Activated CD8-positive, alpha-beta memory T cell treated with anti-CD3 and anti-CD28 coated beads, Interleukin-2, amount 10 ng/mL, durations not matched to agents 7 days and 5 days (primary cell): ENCODE results near the gene PEPD. TPM values are rescaled to one million over a fixed set of nuclear protein-coding genes. Genes with fewer than 3 reads are reported as not detected.
A peak's percentile ranks its signal among the peaks of the same experiment; 100 is the strongest.

Experiments
- ATAC-seq: fragments of 150-1000 bp; cut with Tn5 transposase; one replicate; pipeline ENCODE4 v1.10.0; 2021; ENCODE audit warnings: moderate library complexity
- CTCF ChIA-PET: fragments of 350-600 bp; sonication (Branson Sonifier 250); formaldehyde crosslinking; loops from one replicate; lab custom pipeline; 2021; ENCODE audit warnings: antibody characterized with exemption; lab: Charles Lee
- DNase-seq: peaks from one replicate; pipeline ENCODE4 v3.0.0-alpha.2; 2020
- H3K27ac Mint-ChIP-seq: one replicate; pipeline ENCODE4 v1.8.0; 2021; ENCODE audit warnings: mild to moderate bottlenecking, mixed read lengths
- H3K27me3 Mint-ChIP-seq: one replicate; pipeline ENCODE4 v1.8.0; 2021; ENCODE audit warnings: mixed read lengths
- H3K36me3 Mint-ChIP-seq: one replicate; pipeline ENCODE4 v1.8.0; 2021; ENCODE audit warnings: mild to moderate bottlenecking, mixed read lengths
- H3K4me1 Mint-ChIP-seq: one replicate; pipeline ENCODE4 v1.8.0; 2021; ENCODE audit warnings: mixed read lengths
- H3K4me3 Mint-ChIP-seq: one replicate; pipeline ENCODE4 v1.8.0; 2021; ENCODE audit warnings: mild to moderate bottlenecking, moderate library complexity, mixed read lengths
- H3K9me3 Mint-ChIP-seq: one replicate; pipeline ENCODE4 v1.8.0; 2022; ENCODE audit warnings: low read depth, mixed read lengths
- total RNA-seq, 2 experiments: library from RNA; stranded (reverse); gene quantifications; one replicate each; pipeline ENCODE4 v1.2.3, GENCODE V29; 2021

Gene PEPD
- total RNA-seq, 2 experiments from 2014 or later = 14.9 to 20.3 TPM

- ATAC-seq = no peak
- H3K4me3 Mint-ChIP-seq = no peak overlapping the region
- CTCF ChIA-PET = no interaction called here
- peak; percentile 15 for DNase-seq
- H3K4me1 Mint-ChIP-seq = no peaks in the 10 kb centered on the region
- H3K27ac Mint-ChIP-seq = no peak overlapping the region
- H3K27me3 Mint-ChIP-seq = no peaks in the 10 kb centered on the region
- H3K36me3 Mint-ChIP-seq = no peaks in the 10 kb centered on the region
- no peaks in the 10 kb centered on the region for H3K9me3 Mint-ChIP-seq
These were observed 63.4 kb downstream of the PEPD start for GRCh38 chr19:33458171-33458633.

GRCh38 chr19:33456845-33457220, 64.8 kb downstream of the PEPD start:
- Mint-ChIP-seq H3K27ac (no peak overlapping the region), H3K27me3 (no peaks in the 10 kb centered on the region), H3K9me3 (no peaks in the 10 kb centered on the region), H3K36me3 (no peaks in the 10 kb centered on the region), H3K4me3 (no peak overlapping the region), H3K4me1 (no peaks in the 10 kb centered on the region)
- DNase-seq = no peak
- ATAC-seq = no peak
- CTCF ChIA-PET = no interaction called here

DNA sequence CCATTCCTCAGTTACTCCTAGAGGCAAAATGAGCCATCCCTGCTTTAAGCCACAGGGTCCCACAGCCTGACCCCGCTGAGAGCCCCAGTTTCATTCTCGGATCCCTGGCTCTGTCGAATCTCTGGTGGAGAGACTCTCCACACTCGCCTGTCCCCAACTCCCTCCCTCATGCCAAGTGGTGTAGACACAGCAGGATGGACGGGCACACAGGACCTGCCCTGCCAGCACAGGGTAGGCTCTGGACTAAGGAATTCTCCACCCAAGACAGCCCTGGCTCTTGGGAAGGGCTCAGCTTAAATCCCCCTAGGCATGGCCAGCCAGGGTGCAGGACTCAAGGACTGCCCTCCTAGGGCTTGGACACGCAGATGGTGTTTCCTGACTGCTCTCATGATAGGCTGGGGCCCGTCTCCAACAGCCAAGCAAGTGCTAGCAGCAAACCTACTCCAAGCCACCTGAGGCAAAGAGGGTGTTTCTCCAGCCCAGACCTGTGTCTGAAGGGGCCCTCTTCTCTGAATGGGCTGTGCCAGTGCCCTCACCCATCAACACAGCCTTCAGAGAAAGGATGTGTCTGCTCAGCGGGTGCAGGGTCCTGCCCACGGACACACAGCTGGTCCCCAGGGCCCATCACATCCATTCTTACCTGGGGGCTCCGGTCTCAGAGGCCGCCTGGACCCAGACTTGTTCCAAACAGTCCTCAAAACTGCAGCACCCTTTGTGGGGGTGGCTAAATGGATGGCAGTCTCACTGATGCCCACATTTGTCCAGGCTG, 65.3 kb downstream of the PEPD start:
- Mint-ChIP-seq H3K4me3 (no peak overlapping the region), H3K27me3 (no peaks in the 10 kb centered on the region), H3K36me3 (no peaks in the 10 kb centered on the region), H3K9me3 (no peaks in the 10 kb centered on the region), H3K4me1 (no peaks in the 10 kb centered on the region), H3K27ac (no peak overlapping the region)
- DNase-seq (no peak), ATAC-seq (no peak)
- CTCF ChIA-PET = no interaction called here

- H3K4me3 Mint-ChIP-seq = no peak overlapping the region
- ATAC-seq = no peak
- no peaks in the 10 kb centered on the region for H3K36me3 Mint-ChIP-seq
- no peaks in the 10 kb centered on the region for H3K27me3 Mint-ChIP-seq
- H3K9me3 Mint-ChIP-seq = no peaks in the 10 kb centered on the region
- no peaks in the 10 kb centered on the region for H3K4me1 Mint-ChIP-seq
- no peak for DNase-seq
- H3K27ac Mint-ChIP-seq = no peak overlapping the region
- CTCF ChIA-PET = no interaction called here
These were observed 68.3 kb downstream of the PEPD start for GRCh38 chr19:33453265-33453664.

- H3K27ac Mint-ChIP-seq = no peak overlapping the region
- no peak for ATAC-seq
- H3K4me3 Mint-ChIP-seq = no peak overlapping the region
- no peaks in the 10 kb centered on the region for H3K36me3 Mint-ChIP-seq
- no peaks in the 10 kb centered on the region for H3K27me3 Mint-ChIP-seq
- no peaks in the 10 kb centered on the region for H3K4me1 Mint-ChIP-seq
- DNase-seq = no peak
- H3K9me3 Mint-ChIP-seq = no peaks in the 10 kb centered on the region
- CTCF ChIA-PET = interaction anchor here (1.9 kb wide), 1 partner anchor 20 kb away, joined by 5 read pairs; no protein-coding TSS in a partner anchor
These were observed 70.9 kb downstream of the PEPD start for GRCh38 chr19:33450689-33451088.

DNA sequence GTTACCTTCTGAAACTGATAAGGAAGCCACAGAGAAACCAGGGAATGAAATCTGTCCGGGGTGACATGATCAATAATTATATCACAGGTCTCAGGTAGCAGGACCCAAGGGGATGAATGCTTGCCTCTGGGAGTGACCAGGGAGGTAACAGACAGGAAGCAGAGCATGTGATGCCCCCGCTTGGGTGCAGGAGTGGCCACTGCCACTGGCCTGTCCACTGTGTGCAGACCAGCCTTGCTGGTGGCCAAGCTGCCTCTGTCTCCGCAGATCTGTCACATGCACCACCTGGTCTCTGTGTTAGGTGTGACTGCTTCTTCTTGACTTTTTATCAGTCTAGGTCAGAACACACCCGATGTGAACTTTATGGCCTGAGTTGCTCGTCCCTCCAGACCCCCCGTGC, 71.8 kb downstream of the PEPD start:
- Mint-ChIP-seq H3K27ac (no peak overlapping the region), H3K4me1 (no peaks in the 10 kb centered on the region), H3K9me3 (no peaks in the 10 kb centered on the region), H3K4me3 (no peak overlapping the region), H3K36me3 (no peaks in the 10 kb centered on the region), H3K27me3 (no peaks in the 10 kb centered on the region)
- ATAC-seq (no peak), DNase-seq (no peak)
- CTCF ChIA-PET = no interaction called here

GRCh38 chr19:33448159-33448516, 73.5 kb downstream of the PEPD start:
- CTCF ChIA-PET = interaction anchor here (1.0 to 1.6 kb wide), 2 partner anchors 17 to 330 kb away, joined by 3 to 5 read pairs; no protein-coding TSS in a partner anchor
- H3K9me3 Mint-ChIP-seq = no peaks in the 10 kb centered on the region
- H3K36me3 Mint-ChIP-seq = no peaks in the 10 kb centered on the region
- DNase-seq (no peak), ATAC-seq (no peak)
- H3K4me3 Mint-ChIP-seq = no peak overlapping the region
- no peak overlapping the region for H3K27ac Mint-ChIP-seq
- no peaks in the 10 kb centered on the region for H3K4me1 Mint-ChIP-seq
- H3K27me3 Mint-ChIP-seq = no peaks in the 10 kb centered on the region

- no peak for DNase-seq
- Mint-ChIP-seq H3K27me3 (no peaks in the 10 kb centered on the region), H3K36me3 (no peaks in the 10 kb centered on the region), H3K9me3 (no peaks in the 10 kb centered on the region), H3K4me1 (no peaks in the 10 kb centered on the region), H3K4me3 (no peak overlapping the region), H3K27ac (no peak overlapping the region)
- ATAC-seq = no peak
- CTCF ChIA-PET = interaction anchor here (1.0 to 1.6 kb wide), 2 partner anchors 17 to 330 kb away, joined by 3 to 5 read pairs; no protein-coding TSS in a partner anchor
These were observed 74.0 kb downstream of the PEPD start for GRCh38 chr19:33447336-33448158.

- Mint-ChIP-seq H3K4me3 (no peak overlapping the region), H3K4me1 (peaks cover 2% of the 10 kb centered on the region), H3K9me3 (no peaks in the 10 kb centered on the region), H3K36me3 (no peaks in the 10 kb centered on the region), H3K27me3 (no peaks in the 10 kb centered on the region), H3K27ac (no peak overlapping the region)
- DNase-seq (no peak), ATAC-seq (no peak)
- CTCF ChIA-PET = interaction anchor here (1.5 to 1.6 kb wide), 2 partner anchors 16 kb away, joined by 3 to 5 read pairs; no protein-coding TSS in a partner anchor
These were observed 75.0 kb downstream of the PEPD start for GRCh38 chr19:33446330-33447293.

GRCh38 chr19:33445442-33446329, 75.9 kb downstream of the PEPD start:
- ATAC-seq (no peak), DNase-seq (no peak)
- Mint-ChIP-seq H3K36me3 (no peaks in the 10 kb centered on the region), H3K4me1 (peaks cover 11% of the 10 kb centered on the region), H3K4me3 (no peak overlapping the region), H3K27me3 (no peaks in the 10 kb centered on the region), H3K9me3 (no peaks in the 10 kb centered on the region), H3K27ac (no peak overlapping the region)
- CTCF ChIA-PET = interaction anchor here (1.5 kb wide), 1 partner anchor 15 kb away, joined by 3 read pairs; no protein-coding TSS in a partner anchor

DNA sequence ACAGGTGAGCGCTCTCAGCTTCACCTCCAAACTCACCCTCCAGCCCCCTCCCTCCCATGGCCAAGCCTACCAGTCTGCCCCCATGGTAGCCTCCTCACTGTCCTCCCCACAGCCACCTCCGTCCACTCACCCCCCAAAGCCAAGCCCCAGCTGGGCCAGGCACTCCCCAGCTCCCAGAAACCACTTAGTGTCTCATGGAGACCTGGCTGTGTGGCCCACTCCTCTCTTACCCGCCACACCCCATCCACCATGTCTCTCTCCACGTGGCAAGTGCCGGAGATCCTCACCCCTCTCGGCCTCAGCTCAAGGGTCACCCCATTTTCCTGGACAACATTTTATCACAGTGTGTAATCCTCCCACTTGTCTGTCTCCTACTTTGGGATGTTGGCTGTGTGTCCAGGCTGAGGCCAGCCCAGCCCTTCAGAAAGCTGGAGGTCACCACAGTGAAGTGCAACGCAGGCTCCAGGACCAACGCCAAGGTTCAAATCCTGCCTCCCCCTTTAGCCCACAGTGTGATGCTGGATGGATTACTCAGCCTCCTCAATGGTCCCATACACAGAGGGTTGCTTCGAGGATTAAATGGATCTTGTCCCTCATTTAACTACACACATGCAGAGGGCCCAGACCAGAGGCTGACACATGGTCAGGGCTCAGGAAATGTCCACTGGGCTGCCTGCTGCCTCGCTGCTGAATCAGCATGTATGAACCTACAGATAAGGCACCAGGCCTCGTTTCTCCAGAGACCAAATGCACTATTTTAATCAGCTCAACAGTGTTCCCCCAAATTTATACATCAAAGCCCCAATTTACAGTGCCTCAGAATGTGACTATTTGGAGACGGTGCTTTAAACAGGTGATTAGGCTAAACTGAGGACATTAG, 76.8 kb downstream of the PEPD start:
- Mint-ChIP-seq H3K4me1 (peaks cover 12% of the 10 kb centered on the region), H3K27ac (no peak overlapping the region), H3K27me3 (no peaks in the 10 kb centered on the region), H3K4me3 (no peak overlapping the region), H3K36me3 (no peaks in the 10 kb centered on the region), H3K9me3 (no peaks in the 10 kb centered on the region)
- ATAC-seq (no peak), DNase-seq (no peak)
- CTCF ChIA-PET = interaction anchor here (1.5 kb wide), 1 partner anchor 14 kb away, joined by 3 read pairs; no protein-coding TSS in a partner anchor
